Measurements from ENCODE around the gene ENTHD1. TPM values are rescaled to one million over a fixed set of nuclear protein-coding genes. Genes with fewer than 3 reads are reported as not detected.

Gene ENTHD1
- total and polyA plus RNA-seq, 9 of the 15 experiments (the other 6 are each of a cell fraction or from before 2014, with no cell fraction given): 0.13 to 0.98 (median 0.35) TPM

- TF ChIP-seq ILF3 (IDR thresholded peaks at IDR 0.05; ENCODE audit: borderline replicate concordance): no peak
These were observed 35.3 kb upstream of the ENTHD1 start (continued) for GRCh38 chr22:39928536-39929520.

GRCh38 chr22:39927544-39927943, 34.0 kb upstream of the ENTHD1 start:
- H3K9ac ChIP-seq (ENCODE audit: insufficient read depth in 1 of 2, low read depth in 2 of 2, low read length in 2 of 2): peak overlapping the region in 1 of 2 experiments; percentile 13; a peak in 1 of 4 replicates
- FAIRE-seq (no peak), DNase-seq (ENCODE audit: extremely low read depth in 1 of 4, low spot score in 3 of 4) (peak in 3 of 4 experiments; percentile 31 to 68 (median 46)), ATAC-seq (peak; percentile 92)
- no peaks in the 10 kb centered on the region; the same call in 1 of the 2 replicates for H3K9me3 ChIP-seq (replicated peaks; ENCODE audit: control insufficient read depth, insufficient read depth, low read depth, low read length)
- H3K4me3 ChIP-seq: no peak overlapping the region
- CTCF ChIA-PET (ENCODE audit: low intra/inter-chr PET ratio): no interaction called here
- WGBS (ENCODE audit: insufficient coverage, low coverage, missing lambda C conversion rate): 14% methylated on average over 6 of the region's 7 CpGs
- no peaks in the 10 kb centered on the region for H3K9me1 ChIP-seq (ENCODE audit: control insufficient read depth, insufficient read depth, low read length)
- BruUV-seq (replicated peaks): no TSS peak
- H4K20me1 ChIP-seq (replicated peaks; ENCODE audit: control insufficient read depth, insufficient read depth, low read length): no peaks in the 10 kb centered on the region
- H3K27me3 ChIP-seq (ENCODE audit: control insufficient read depth in 2 of 2, insufficient read depth in 2 of 2, low read length in 2 of 2): no peaks in the 10 kb centered on the region
- H3K4me2 ChIP-seq (ENCODE audit: insufficient read depth, low read length): peak overlapping the region; percentile 51
- H3K27ac ChIP-seq (ENCODE audit: extremely low read depth, low read depth, low read length): peak overlapping the region; percentile 36; the same call in 2 of the 3 replicates
- peaks cover 11 to 44% of the 10 kb centered on the region in 2 experiments; a peak in 4 of 5 replicates for H3K4me1 ChIP-seq (replicated peaks in 1 of 2; ENCODE audit: control insufficient read depth in 2 of 2, insufficient read depth in 2 of 2, low read length in 2 of 2)
- H2AFZ ChIP-seq (ENCODE audit: low read depth, low read length): peak overlapping the region; percentile 81
- peaks cover 16% of the 10 kb centered on the region; the same call in 2 of the 3 replicates for H3K79me2 ChIP-seq (ENCODE audit: control insufficient read depth, insufficient read depth, low read length)
- POLR2A ChIA-PET: interaction anchor here (0.8 to 3.0 kb wide), 3 partner anchors 11 to 273 kb away, joined by 3 to 13 read pairs (median 4); no protein-coding TSS in a partner anchor
- intact Hi-C loops (cut with micrococcal nuclease) (loop anchor here (10.0 kb wide), 1 partner anchor 73 kb away; no protein-coding TSS in a partner anchor), in situ Hi-C loops (cut with MboI) (no loop called here)
- no peaks in the 10 kb centered on the region for H3K36me3 ChIP-seq (ENCODE audit: control insufficient read depth, insufficient read depth, low read length)
- TF ChIP-seq ZBTB7A (IDR thresholded peaks at IDR 0.05; ENCODE audit: borderline replicate concordance, control insufficient read depth, low read depth, low read length) (peak; percentile 72), NR2C2 (CRISPR knock-in tag; IDR thresholded peaks at IDR 0.05) (no peak), NR2C2 (tag; IDR thresholded peaks at IDR 0.05) (peak; percentile 68), DPF2 (IDR thresholded peaks at IDR 0.05) (0 out of 2 replicates have a peak, but pooled peaks have one; percentile 12), HDAC3 (IDR thresholded peaks at IDR 0.05; ENCODE audit: borderline replicate concordance, partially characterized antibody) (no peak), REST (IDR thresholded peaks at IDR 0.05; ENCODE audit: borderline replicate concordance) (peak; percentile 21; the same call in 1 of the 2 replicates), REST (CRISPR knock-in tag; IDR thresholded peaks at IDR 0.05; ENCODE audit: low read depth) (no peak), CHD4 (IDR thresholded peaks at IDR 0.05; ENCODE audit: insufficient read depth, insufficient replicate concordance, low read depth, low read length, poor library complexity, severe bottlenecking) (no peak)

All from K562 (cell line).